ENCODE measurements around the gene ULK1. TPM values are rescaled to one million over a fixed set of nuclear protein-coding genes. Genes with fewer than 3 reads are reported as not detected.
A peak's percentile ranks its signal among the peaks of the same experiment; 100 is the strongest.

Gene ULK1
- total RNA-seq, 2 experiments from 2014 or later, result 85.0 to 91.6 TPM

DNA sequence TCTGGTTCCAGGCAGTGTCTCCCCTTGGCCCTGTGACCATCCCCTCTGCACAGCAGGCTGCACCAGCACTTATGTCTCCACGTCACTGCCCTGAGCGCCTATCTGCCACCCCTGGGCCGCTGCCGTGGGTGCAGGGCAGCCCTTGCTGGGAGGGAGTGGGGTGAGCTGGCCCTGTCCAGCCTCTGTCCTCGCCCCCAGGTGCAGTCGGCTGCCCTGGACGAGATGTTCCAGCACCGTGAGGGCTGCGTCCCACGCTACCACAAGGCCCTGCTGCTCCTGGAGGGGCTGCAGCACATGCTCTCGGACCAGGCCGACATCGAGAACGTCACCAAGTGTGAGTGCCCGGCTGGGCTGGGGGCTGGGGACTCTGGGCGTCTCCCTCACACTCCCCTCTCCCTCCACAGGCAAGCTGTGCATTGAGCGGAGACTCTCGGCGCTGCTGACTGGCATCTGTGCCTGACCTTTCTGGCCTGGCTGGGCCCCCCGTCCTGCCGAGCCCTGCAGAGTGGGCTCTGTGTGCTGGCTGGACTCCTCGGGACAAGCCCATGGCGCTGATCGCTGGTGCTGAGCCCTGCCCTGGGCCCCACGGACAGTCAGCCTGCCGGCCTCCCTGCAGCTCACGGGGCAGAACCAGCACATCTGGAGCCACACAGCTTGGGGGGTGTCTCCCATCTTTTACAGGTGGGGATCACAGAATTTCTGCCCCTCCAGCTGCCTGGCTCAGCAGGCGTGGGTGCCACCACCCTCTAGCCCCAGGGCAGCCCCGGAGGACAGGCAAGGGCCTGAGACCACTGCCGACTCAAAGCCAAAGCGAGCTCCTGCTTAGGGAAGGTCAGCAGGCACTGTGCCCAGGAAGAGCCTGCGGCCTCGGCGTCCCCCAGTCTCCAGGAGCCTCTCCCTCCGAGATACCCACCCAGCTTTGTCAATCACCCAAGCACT is 26.7 kb downstream of the ULK1 start:
- intact Hi-C loops (cut with DNase I, micrococcal nuclease), result no loop called here
- no peaks in the 10 kb centered on the region for H3K9me3 ChIP-seq (ENCODE audit: control insufficient read depth in 1 of 2, insufficient read depth in 1 of 2, low read length in 2 of 2)
- H3K4me1 ChIP-seq (ENCODE audit: insufficient read depth, low read length), result no peaks in the 10 kb centered on the region
- no peak for DNase-seq
- Mint-ChIP-seq H3K9me3 (no peaks in the 10 kb centered on the region), H3K27ac (no peak overlapping the region), H3K4me3 (peak overlapping the region; percentile 23), H3K36me3 (ENCODE audit: low read depth) (peaks cover 8% of the 10 kb centered on the region), H3K27me3 (no peaks in the 10 kb centered on the region), H3K4me1 (ENCODE audit: low read depth) (peaks cover 7% of the 10 kb centered on the region)
- TF ChIP-seq, protein P1, sequence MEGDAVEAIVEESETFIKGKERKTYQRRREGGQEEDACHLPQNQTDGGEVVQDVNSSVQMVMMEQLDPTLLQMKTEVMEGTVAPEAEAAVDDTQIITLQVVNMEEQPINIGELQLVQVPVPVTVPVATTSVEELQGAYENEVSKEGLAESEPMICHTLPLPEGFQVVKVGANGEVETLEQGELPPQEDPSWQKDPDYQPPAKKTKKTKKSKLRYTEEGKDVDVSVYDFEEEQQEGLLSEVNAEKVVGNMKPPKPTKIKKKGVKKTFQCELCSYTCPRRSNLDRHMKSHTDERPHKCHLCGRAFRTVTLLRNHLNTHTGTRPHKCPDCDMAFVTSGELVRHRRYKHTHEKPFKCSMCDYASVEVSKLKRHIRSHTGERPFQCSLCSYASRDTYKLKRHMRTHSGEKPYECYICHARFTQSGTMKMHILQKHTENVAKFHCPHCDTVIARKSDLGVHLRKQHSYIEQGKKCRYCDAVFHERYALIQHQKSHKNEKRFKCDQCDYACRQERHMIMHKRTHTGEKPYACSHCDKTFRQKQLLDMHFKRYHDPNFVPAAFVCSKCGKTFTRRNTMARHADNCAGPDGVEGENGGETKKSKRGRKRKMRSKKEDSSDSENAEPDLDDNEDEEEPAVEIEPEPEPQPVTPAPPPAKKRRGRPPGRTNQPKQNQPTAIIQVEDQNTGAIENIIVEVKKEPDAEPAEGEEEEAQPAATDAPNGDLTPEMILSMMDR (IDR thresholded peaks at IDR 0.05), result no peak
- peaks cover 17% of the 10 kb centered on the region for H3K36me3 ChIP-seq (ENCODE audit: insufficient read depth, low read length)
- CTCF ChIA-PET, result interaction anchor here (0.7 kb wide), 1 partner anchor 18 kb away, joined by 3 read pairs; no protein-coding TSS in a partner anchor
- no peak overlapping the region for H3K4me3 ChIP-seq (ENCODE audit: low read length)
- H3K27me3 ChIP-seq (ENCODE audit: control insufficient read depth in 1 of 2, insufficient read depth in 2 of 2, low read length in 2 of 2), result no peaks in the 10 kb centered on the region
- H3K27ac ChIP-seq (ENCODE audit: low read depth in 1 of 2, low read length in 2 of 2), result no peak overlapping the region
- ATAC-seq (ENCODE audit: poor library complexity), result no peak
- POLR2A ChIA-PET, result interaction anchor here (1.8 kb wide), 1 partner anchor 9 kb away, joined by 4 read pairs; no protein-coding TSS in a partner anchor

DNA sequence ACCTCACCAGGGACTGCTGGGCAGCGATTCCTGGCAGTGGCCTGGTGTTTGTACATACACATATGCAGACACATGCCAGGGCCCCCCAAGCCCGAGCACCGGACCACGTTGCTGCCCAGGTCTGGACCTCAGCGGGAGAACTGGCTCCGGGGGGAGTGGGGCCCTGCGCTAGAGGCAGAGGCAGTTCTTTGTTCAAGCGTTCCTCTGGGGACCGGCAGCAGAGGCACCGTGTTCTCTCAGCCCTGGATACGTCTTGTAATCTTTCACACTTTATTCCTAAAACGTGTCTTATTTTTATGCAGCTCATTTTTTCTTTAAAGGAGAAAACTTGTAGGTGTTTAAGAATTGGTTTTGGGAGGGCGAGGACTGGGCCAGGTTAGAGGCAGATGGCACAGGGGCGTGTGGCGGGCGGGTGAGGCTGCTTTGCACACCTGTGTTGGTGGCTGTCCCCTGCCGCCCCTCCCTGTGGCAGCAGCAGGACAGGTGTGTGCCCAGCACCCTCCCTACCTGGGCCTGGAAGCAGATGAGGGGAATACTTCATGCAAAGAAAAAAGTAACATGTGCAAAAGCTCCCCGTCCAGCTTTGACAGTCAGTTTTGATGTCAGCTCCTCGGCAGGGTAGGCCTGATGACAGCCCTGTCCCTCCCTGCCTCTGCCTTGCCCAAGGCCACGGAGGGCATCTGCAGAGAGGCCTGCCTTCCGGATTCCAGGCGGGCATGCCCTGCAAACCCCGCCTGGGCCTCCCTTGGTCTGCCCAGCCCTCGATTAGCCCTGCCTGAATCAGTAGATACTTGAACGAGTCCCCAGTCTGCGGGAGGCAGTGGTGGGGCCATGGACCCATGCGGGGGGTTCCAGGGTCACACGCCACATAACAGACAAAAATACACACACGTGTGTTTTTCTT is 27.7 kb downstream of the ULK1 start:
- Mint-ChIP-seq H3K9me3 (no peaks in the 10 kb centered on the region), H3K36me3 (ENCODE audit: low read depth) (peaks cover 8% of the 10 kb centered on the region), H3K27me3 (no peaks in the 10 kb centered on the region), H3K4me1 (ENCODE audit: low read depth) (peaks cover 7% of the 10 kb centered on the region), H3K4me3 (peak overlapping the region; percentile 23), H3K27ac (no peak overlapping the region)
- DNase-seq (no peak), ATAC-seq (ENCODE audit: poor library complexity) (no peak)
- no peak overlapping the region for H3K4me3 ChIP-seq (ENCODE audit: low read length)
- H3K27ac ChIP-seq (ENCODE audit: low read depth in 1 of 2, low read length in 2 of 2), result no peak overlapping the region
- no peaks in the 10 kb centered on the region for H3K4me1 ChIP-seq (ENCODE audit: insufficient read depth, low read length)
- TF ChIP-seq, protein P1 (IDR thresholded peaks at IDR 0.05), result no peak
- H3K27me3 ChIP-seq (ENCODE audit: control insufficient read depth in 1 of 2, insufficient read depth in 2 of 2, low read length in 2 of 2), result no peaks in the 10 kb centered on the region
- ChIA-PET POLR2A (interaction anchor here (1.8 kb wide), 1 partner anchor 8 kb away, joined by 4 read pairs; no protein-coding TSS in a partner anchor), CTCF (no interaction called here)
- no peaks in the 10 kb centered on the region for H3K9me3 ChIP-seq (ENCODE audit: control insufficient read depth in 1 of 2, insufficient read depth in 1 of 2, low read length in 2 of 2)
- intact Hi-C loops (cut with DNase I, micrococcal nuclease), result no loop called here
- peaks cover 11% of the 10 kb centered on the region for H3K36me3 ChIP-seq (ENCODE audit: insufficient read depth, low read length)

DNA sequence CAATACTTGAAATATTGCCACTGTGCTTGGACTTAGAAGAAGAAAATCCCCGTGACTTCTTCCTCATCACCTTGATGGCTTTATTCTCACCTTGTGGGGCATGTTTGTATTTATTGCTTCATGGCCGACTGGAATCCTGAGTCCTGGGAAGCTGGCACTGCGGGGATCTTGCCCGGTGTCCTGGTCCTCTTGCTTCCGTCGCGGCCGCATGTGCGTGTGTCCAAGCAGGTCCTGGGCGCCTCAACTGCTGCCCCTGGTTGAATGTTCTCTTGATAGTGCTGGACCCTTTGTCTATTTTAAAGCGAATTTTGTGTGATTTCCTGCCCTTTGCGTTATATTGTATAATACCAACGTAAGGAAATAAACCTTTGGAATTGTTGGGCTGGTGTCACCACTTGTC is 28.4 kb downstream of the ULK1 start:
- TF ChIP-seq, protein P1 (IDR thresholded peaks at IDR 0.05), result no peak
- Mint-ChIP-seq H3K36me3 (ENCODE audit: low read depth) (peaks cover 8% of the 10 kb centered on the region), H3K4me1 (ENCODE audit: low read depth) (peaks cover 8% of the 10 kb centered on the region), H3K9me3 (no peaks in the 10 kb centered on the region), H3K27ac (no peak overlapping the region), H3K27me3 (no peaks in the 10 kb centered on the region), H3K4me3 (no peak overlapping the region)
- H3K4me1 ChIP-seq (ENCODE audit: insufficient read depth, low read length), result peaks cover 2% of the 10 kb centered on the region
- H3K27ac ChIP-seq (ENCODE audit: low read depth in 1 of 2, low read length in 2 of 2), result no peak overlapping the region
- no peaks in the 10 kb centered on the region for H3K9me3 ChIP-seq (ENCODE audit: control insufficient read depth in 1 of 2, insufficient read depth in 1 of 2, low read length in 2 of 2)
- DNase-seq (no peak), ATAC-seq (ENCODE audit: poor library complexity) (no peak)
- ChIA-PET POLR2A (no interaction called here), CTCF (no interaction called here)
- H3K27me3 ChIP-seq (ENCODE audit: control insufficient read depth in 1 of 2, insufficient read depth in 2 of 2, low read length in 2 of 2), result no peaks in the 10 kb centered on the region
- H3K4me3 ChIP-seq (ENCODE audit: low read length), result no peak overlapping the region
- intact Hi-C loops (cut with DNase I, micrococcal nuclease), result no loop called here
- H3K36me3 ChIP-seq (ENCODE audit: insufficient read depth, low read length), result peaks cover 7% of the 10 kb centered on the region
